Testis (tissue), 2 donors: ENCODE measurements around the gene CDPF1.

ENCODE experiments used
- CTCF ChIP-seq, 3 experiments: fragments of 450-650 bp in 2 of 3; fragments of 200-600 bp in 1 of 3; sonication (generic) in 1 of 3; IDR thresholded peaks; one replicate each; pipeline ENCODE4 v1.5.1; 2016 to 2019; ENCODE audit warnings: antibody characterized with exemption in 3 of 3, mild to moderate bottlenecking in 2 of 3, moderate library complexity in 1 of 3
- POLR2A ChIP-seq: fragments of 450-650 bp; IDR thresholded peaks from one replicate; pipeline ENCODE4 v1.6.1; 2017; ENCODE audit warnings: antibody characterized with exemption, mild to moderate bottlenecking, moderate library complexity

DNA sequence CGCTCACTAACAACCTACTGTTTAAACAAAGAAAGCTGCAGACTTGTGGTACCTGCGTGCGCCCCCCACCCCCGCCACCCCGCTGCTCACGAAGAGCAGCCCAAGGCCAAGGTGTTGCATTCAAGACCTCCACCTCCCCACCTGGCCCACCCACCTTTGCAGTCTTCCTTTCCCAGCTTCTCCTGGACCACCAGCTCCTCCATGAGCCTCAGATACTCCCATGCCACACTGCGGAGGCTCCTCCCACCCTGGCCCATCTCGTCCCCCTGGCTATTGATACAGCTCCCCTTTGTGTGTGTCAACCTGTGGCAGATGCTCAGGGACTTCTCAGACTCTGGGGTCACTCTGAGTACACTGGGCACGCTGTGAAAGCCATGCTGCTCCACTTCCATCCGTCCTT lies 3.9 kb downstream of the CDPF1 start:
- TF ChIP-seq CTCF (IDR thresholded peaks at IDR 0.05) (no peak), POLR2A (no peak)
